GM21717 (cell line): ENCODE measurements around the gene MMGT1.
"Not testable (repeated sequence)": the region's sequence is repeated elsewhere in the genome, so short reads cannot be mapped to it uniquely, and the experiment has no call there.

Experiments used
- ATAC-seq: cut with Tn5 transposase; IDR thresholded peaks from one replicate; pipeline ENCODE4 v1.9.1; 2021; ENCODE audit warnings: mild to moderate bottlenecking, moderate library complexity; ENCODE audit not compliant: unreplicated experiment

The MMGT1 gene

DNA sequence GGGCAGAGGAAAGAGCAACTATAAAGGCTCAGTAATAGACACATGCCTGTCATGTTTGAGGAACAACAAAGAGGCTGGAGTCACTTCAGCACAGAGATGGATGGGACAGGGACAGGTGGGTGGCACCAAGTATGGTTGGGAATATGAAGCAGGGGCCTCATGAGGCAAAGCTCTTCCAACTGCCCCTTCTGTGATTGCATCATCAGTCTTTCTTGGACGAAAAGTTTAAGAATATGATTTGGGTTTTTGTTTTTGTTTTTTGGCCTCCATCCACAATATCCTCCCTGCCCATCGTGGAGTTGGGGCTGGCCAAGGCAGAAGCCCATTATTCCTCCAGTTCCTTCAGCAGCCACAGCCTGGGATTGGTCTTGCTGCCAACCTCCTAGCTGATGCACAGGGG, 45.9 kb downstream of the MMGT1 start:
- no peak for ATAC-seq

DNA sequence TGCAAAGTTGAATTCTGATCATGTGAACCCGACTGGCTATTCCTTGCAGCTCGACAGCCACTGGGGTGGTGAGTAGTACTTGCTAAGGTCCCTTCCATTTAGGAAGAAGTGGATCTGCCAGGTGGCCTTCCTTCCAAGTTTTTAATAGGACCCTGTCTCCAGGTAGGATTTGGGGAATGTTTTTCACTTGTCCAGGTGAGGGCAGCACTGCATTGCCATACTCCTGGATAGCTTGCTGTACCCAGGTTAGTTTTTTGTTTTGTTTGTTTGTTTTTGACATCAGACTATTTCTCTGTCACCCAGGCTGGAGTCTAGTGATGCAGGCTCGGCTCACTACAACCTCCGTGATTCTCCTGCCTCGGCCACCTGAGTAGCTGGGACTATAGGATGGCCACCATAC, 50.4 kb downstream of the MMGT1 start:
- ATAC-seq, result no peak

DNA sequence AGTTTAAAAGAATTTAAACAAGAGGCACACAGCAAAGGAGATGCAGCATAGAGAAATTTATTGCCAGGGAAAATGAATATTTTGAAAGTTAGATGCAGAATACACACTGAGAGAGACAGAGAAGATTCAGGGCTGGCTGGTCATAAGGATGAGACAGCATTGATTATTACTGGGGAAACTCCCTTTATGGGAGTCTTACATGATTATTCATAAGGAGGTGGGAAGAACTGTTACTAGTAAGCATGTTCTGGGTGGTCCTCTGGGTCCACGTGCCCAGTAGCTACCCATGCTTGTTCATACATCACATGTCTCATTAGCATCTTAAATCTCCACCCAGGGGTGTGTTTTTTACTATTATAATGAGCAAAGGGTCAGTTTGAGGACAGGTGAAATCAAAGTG, 53.3 kb downstream of the MMGT1 start:
- not testable (repeated sequence) for ATAC-seq

DNA sequence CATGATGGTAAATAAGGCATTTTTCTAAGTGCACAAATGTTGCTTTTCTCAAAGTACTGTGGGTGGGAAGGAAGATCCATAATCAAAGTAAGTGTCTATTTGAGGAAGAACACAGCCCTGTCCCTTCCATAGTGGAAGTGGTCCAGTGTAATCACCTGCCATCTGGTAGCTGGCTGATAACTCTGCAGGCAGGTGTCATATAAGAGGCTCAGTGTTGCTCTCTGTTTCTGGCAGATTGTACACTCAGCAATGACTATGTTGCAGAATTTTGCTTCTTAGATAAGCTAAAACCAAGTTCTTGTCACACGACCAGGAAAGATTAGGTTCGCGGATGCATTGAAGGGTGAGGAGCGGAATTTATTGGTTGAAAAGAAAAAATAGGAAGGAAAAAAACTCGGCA, 59.4 kb downstream of the MMGT1 start:
- no peak for ATAC-seq
